ENCODE measurements around the gene ASPHD1.

DNA sequence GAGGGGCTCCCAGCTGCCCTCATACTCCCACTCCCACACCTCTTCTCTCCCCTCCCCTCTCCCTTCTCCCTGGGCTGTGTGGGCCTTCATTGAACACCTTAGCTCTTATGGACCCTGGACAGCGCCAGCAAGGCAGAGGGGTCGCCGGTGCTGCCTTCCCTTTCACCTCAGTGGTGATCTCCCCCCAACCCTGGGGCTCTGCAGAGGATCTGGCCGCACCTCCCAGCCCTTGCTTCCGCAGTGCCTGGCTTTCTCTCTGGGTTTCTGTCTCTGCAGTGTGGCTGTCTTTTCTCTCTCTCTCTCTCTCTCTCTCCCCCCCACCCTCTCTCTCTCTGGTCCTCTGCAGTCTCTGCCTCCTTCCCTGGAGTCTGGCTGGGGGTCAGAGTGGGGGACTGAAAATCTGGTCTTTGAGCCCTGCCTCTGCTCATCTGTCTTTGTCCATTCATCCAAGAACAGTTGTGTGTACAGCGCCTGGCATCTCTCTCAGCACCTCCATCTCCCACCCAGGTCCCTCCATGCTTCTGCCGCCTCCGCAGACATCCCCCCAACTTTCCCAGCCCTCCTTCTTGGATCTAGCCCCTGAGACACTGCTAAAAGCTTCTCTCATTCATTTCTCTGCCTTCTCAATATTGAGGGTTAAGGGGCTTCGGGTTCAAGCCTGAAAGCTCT is 2.0 kb upstream of the ASPHD1 start:
- no peak for TF ChIP-seq POLR2A (IDR thresholded peaks at IDR 0.05; ENCODE audit: low read depth)
- no peak for TF ChIP-seq CTCF (IDR thresholded peaks at IDR 0.05)
- no peak for TF ChIP-seq EP300 (IDR thresholded peaks at IDR 0.05)
